SJSA1 (cell line): Measurements from ENCODE around the gene ZDHHC14. TPM values are rescaled to one million over a fixed set of nuclear protein-coding genes. Genes with fewer than 3 reads are reported as not detected.
A peak's percentile ranks its signal among the peaks of the same experiment; 100 is the strongest.
"Not testable (repeated sequence)": the region's sequence is repeated elsewhere in the genome, so short reads cannot be mapped to it uniquely, and the experiment has no call there.

Source experiments
- DNase-seq, 2 experiments: peaks; one replicate each; pipeline ENCODE4 v3.0.0-alpha.2; 2015 to 2020; ENCODE audit warnings: low spot score in 2 of 2, low read depth in 1 of 2
- H3K27ac ChIP-seq: fragments of 250-450 bp; sonication (Bioruptor Pico); 2 replicates; pipeline ENCODE4 v1.5.1; 2020; ENCODE audit warnings: mild to moderate bottlenecking, moderate library complexity
- H3K27me3 ChIP-seq: fragments of 250-450 bp; sonication (Bioruptor Pico); replicated peaks from 2 replicates; pipeline ENCODE4 v1.5.1; 2020; ENCODE audit warnings: mild to moderate bottlenecking, moderate library complexity
- H3K36me3 ChIP-seq: fragments of 250-450 bp; sonication (Bioruptor Pico); 2 replicates; pipeline ENCODE4 v1.5.1; 2020; ENCODE audit warnings: mild to moderate bottlenecking
- H3K4me1 ChIP-seq: fragments of 250-450 bp; sonication (Bioruptor Pico); replicated peaks from 2 replicates; pipeline ENCODE4 v1.6.1; 2021; ENCODE audit warnings: mild to moderate bottlenecking
- H3K4me3 ChIP-seq: fragments of 250-450 bp; sonication (Bioruptor Pico); 2 replicates; pipeline ENCODE4 v1.5.1; 2020; ENCODE audit warnings: mild to moderate bottlenecking
- H3K9me3 ChIP-seq: fragments of 250-450 bp; sonication (Bioruptor Pico); replicated peaks from 2 replicates; pipeline ENCODE4 v1.5.1; 2020; ENCODE audit warnings: mild to moderate bottlenecking
- total RNA-seq: library from RNA; depleted of rRNA; stranded (reverse); fragments of >200 nt; shearing (Covaris generic); gene quantifications from 2 replicates; pipeline ENCODE4 v1.2.3, GENCODE V29; 2014

Gene ZDHHC14
- total RNA-seq, 1 experiment from 2014 or later, result 8.4 TPM

DNA sequence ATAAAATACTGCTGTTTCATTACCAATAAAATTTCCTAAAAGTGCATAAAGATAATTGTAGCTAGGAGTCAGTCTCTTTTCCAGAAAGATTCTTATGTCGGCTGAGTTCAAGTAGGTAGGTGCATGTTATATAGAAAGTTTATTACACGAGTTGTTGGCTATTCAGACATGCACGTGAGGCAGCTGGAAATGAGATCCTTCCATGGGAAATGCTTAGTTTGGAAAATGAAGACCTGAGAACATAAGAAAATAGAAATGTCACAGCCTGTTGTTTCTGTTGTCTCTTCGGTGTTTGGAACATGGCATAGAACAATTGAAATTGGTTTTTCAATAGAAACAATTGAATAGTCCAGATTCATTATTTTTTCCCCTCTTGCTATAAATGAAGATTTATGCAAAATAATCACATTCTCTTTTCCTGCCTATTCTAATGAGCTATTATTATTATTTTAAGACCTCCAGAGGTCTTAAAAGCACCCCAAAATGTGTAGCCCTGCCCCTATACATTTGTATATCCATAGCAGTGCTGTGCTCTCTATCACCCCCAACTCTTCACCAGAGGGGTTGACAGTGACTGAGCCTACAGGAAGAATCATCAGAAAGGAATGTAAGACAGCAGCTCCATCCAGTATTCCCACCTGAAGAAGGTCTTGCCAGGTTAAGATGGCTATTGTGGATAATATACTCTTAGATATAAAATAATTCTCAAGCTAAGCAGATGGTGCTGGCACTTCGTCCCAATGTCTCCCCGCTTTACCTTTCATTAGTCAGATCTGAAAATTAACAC lies 82.2 kb downstream of the ZDHHC14 start:
- DNase-seq, result no peak
- Histone ChIP-seq H3K27me3 (no peaks in the 10 kb centered on the region), H3K4me3 (no peak overlapping the region), H3K4me1 (peaks cover 63% of the 10 kb centered on the region), H3K9me3 (no peaks in the 10 kb centered on the region), H3K27ac (no peak overlapping the region), H3K36me3 (no peaks in the 10 kb centered on the region)

DNA sequence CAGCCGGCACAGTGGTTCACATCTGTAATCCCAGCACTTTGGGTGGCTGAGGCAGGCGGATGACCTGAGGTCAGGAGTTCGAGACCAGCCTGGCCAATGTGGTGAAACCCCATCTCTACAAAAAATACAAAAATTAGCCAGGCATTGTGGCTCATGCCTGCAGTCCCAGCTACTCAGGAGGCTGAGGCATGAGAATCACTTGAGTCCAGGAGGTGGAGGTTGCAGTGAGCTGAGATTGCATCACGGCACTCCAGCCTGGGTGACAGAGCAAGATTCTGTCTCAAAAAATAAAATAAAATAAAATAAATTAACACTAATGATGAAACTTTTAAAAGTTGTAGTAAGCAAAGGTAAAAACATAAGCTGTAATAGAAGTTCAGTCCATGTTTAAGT lies 82.7 kb downstream of the ZDHHC14 start:
- not testable (repeated sequence) for H3K36me3 ChIP-seq, H3K9me3 ChIP-seq, H3K4me3 ChIP-seq, H3K27ac ChIP-seq, DNase-seq, H3K27me3 ChIP-seq
- peaks cover 63% of the 10 kb centered on the region for H3K4me1 ChIP-seq

DNA sequence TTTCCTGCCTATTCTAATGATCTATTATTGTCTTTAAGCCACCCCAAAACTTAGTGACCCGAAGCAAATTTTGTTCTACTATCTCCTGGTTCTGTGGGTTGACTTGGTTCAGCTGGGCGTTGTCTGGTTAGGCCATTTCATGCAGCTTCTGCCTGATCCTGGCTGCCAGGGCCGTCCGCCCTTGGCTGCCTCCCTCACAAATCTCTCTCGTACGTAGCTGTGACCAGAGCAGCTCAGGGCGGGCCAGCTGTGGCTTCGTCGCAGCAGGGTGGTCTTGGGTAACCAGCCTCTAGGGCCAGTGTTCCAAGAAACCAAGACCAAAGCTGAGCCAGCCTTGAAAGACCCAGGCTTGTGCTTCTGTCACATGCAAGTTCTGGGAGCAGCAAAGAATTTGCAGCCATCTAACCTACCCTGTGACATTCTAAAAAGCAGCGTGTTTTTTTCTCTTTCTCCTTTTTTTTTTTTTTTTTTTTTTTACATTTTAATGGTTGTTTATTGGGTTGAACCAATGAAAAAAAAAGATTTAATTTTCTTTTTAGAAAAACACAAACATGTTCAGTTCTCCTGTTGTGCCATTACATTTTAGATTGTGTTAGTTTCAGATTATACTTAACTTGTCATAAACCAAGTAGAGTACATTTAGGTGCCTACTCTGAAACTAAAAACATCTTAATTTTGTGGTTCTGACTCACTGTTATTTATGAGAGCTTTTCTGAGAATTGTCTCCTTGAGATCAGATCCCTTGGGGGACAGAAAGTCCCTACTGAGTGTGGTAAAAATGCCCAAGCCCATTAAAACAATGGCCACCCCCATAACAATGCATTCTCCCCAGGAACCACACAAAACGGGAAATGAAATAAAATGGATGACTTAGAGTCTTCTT lies 83.9 kb downstream of the ZDHHC14 start:
- H3K27me3 ChIP-seq, result no peaks in the 10 kb centered on the region
- H3K4me1 ChIP-seq, result peaks cover 54% of the 10 kb centered on the region
- H3K36me3 ChIP-seq, result no peaks in the 10 kb centered on the region
- H3K9me3 ChIP-seq, result no peaks in the 10 kb centered on the region
- DNase-seq, result peak in 1 of 2 experiments; percentile 54
- no peak overlapping the region for H3K4me3 ChIP-seq
- peak overlapping the region; percentile 38 for H3K27ac ChIP-seq

DNA sequence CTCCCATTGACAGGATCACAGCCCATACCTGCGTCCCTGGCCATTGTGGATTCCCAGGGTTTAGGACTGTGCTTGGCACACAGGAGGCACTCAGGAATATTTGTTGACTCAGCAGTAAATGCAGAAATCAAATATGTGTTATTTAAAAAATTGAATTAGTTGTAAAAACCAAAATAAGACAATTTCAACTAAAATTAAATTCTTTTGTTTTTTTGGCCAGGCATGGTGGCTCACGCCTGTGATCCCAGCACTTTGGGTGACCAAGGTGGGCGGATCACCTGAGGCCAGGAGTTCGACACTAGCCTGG lies 85.3 kb downstream of the ZDHHC14 start:
- no peak for DNase-seq
- Histone ChIP-seq H3K36me3 (no peaks in the 10 kb centered on the region), H3K4me1 (peaks cover 40% of the 10 kb centered on the region), H3K27me3 (no peaks in the 10 kb centered on the region), H3K4me3 (no peak overlapping the region), H3K9me3 (no peaks in the 10 kb centered on the region), H3K27ac (no peak overlapping the region)

DNA sequence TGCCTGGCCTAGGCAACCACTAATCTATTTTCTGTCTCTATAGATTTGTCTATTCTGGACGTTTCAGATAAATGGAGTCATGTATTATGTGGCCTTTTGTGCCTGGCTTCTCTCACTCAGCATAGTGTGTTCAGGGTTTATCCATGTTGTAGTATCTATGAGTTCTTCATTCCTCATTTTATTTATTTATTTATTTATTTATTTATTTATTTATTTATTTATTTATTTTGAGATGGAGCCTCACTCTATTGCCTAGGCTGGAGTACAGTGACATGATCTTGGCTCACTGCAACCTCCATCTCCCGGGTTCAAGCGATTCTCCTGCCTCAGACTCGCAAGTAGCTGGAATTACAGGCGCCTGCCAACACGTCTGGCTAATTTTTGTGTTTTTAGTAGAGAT lies 86.3 kb downstream of the ZDHHC14 start:
- not testable (repeated sequence) for H3K27ac ChIP-seq, DNase-seq, H3K4me3 ChIP-seq, H3K27me3 ChIP-seq, H3K9me3 ChIP-seq, H3K36me3 ChIP-seq
- H3K4me1 ChIP-seq, result peaks cover 29% of the 10 kb centered on the region

DNA sequence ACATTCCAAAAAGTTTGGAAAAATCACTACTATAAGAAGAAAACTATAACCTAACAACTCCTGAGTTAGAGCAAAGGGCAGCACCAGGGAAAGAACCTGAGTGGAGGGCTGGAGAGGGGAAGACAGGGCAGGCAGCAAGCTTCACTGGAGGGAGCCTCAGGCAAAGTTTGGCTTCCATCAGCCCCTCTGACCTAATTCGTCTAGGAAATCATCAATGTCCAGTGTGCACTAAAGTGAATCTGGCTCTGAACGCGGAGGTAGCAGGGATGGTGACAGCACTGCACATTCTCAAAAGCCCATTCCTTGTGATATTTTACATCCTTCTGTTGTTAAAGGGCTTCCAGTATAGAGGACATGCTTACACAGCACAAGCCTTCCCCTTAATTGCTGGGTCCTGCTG lies 87.1 kb downstream of the ZDHHC14 start:
- Histone ChIP-seq H3K4me3 (no peak overlapping the region), H3K27me3 (no peaks in the 10 kb centered on the region), H3K4me1 (peaks cover 22% of the 10 kb centered on the region), H3K27ac (no peak overlapping the region), H3K9me3 (no peaks in the 10 kb centered on the region), H3K36me3 (no peaks in the 10 kb centered on the region)
- DNase-seq, result no peak

DNA sequence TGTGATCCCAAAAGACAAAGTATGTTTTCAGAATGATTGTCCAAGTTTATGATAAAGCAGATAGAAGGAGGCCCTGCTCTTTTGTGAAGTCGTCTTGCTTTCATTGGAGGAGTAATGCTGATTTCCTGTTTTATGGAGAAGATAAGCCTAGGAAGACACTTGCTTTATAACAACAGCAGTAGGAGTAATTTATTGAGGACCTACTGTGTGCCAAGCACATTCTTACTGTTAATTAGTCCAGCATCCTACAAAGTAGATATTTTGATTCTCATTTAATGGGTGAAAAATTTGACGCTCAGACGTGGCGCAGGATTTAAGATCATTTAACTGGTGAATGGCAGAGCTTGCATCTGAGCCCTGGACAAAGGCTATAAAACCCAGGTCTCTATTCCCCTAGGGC lies 87.6 kb downstream of the ZDHHC14 start:
- Histone ChIP-seq H3K36me3 (no peaks in the 10 kb centered on the region), H3K27me3 (no peaks in the 10 kb centered on the region), H3K4me3 (no peak overlapping the region), H3K27ac (no peak overlapping the region), H3K9me3 (no peaks in the 10 kb centered on the region), H3K4me1 (peaks cover 17% of the 10 kb centered on the region)
- no peak for DNase-seq

DNA sequence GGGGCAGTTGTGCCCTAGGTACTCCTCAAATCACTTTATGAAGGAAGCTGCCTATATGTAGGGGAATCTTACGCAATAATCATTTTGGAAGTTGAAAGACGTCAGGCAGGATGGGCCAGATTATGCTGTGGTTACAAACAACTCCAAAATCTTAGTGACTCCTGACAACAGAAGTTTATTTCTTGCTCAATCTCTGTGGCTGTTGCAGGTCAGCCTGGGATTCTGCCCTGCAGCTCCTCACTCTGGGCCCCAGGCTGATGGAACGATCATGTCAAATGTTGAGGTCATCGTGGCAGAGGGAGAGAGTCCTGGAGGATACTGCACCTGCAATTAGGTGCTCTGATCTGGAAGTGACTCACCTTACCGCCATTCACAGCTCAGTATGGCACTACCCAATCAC lies 88.4 kb downstream of the ZDHHC14 start:
- Histone ChIP-seq H3K36me3 (no peaks in the 10 kb centered on the region), H3K4me3 (no peak overlapping the region), H3K27me3 (no peaks in the 10 kb centered on the region), H3K27ac (no peak overlapping the region), H3K4me1 (peaks cover 14% of the 10 kb centered on the region), H3K9me3 (no peaks in the 10 kb centered on the region)
- DNase-seq, result no peak

DNA sequence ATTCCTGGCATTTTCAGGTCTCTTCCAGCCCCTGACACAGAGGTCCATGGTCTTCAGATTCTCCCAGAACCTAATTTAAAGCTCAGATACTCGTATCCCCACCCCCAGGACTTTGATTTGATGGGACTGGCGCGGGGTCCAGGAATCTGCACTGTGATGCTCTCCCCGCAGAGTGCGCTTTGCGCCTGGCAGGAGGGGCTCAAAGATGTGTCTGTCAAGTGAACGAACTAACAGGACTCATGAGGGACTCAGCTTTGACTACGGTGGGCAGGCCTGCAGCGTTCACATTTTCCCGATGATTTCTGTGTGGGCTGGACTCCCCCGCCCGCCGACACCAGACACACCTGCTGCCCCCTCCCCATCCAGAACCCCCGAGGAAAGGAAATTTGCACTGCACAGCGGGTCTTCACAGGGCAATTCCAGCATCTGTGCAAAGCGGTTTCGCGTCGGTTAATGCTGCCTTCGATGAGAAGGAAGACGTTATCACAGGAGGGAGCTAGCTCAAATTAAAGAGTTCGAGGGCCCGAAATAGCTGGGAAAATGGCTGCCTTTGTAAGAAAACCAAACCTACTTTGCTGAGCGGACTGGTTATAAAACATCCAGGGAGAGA lies 90.2 kb downstream of the ZDHHC14 start:
- Histone ChIP-seq H3K4me3 (no peak overlapping the region), H3K36me3 (no peaks in the 10 kb centered on the region), H3K27me3 (no peaks in the 10 kb centered on the region), H3K4me1 (no peaks in the 10 kb centered on the region), H3K9me3 (no peaks in the 10 kb centered on the region), H3K27ac (no peak overlapping the region)
- no peak for DNase-seq

DNA sequence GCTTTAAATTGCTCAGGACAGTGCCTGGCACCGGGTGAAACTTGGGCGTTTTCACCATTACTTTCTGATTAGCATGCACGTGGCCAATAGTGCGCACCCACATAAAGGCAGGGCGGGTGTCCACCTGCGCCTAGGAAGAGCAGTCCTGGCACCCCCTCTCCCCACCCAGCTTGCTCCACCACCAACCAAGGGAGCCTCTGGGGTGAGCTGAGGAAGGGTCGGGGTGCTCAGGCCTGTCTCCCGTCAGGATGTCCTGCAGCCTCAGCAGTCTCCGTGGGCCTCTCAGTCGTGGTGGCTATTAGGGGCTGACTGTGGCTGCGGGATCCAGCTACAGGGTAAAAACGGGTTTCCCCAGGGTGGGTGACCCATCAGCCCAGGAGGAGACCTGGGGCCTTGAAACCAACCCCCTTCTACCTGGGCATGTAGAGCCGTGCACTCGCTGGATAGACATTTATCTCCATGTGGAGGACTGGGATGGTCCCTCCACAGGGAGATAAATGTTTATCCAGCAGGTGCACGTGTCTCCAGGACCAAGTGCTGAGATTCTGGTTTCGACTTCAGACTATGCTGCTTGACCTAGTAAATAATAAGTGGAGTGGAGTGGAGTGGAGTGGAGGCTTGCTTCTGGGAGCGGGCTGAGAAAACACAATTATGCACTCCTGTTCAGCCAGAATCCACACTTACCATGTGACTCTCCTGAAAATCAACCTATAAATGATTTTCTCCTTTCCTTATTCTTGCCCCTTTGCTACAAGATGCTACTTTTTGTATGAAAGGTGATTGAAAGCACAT lies 91.1 kb downstream of the ZDHHC14 start:
- DNase-seq, result no peak
- no peaks in the 10 kb centered on the region for H3K27me3 ChIP-seq

DNA sequence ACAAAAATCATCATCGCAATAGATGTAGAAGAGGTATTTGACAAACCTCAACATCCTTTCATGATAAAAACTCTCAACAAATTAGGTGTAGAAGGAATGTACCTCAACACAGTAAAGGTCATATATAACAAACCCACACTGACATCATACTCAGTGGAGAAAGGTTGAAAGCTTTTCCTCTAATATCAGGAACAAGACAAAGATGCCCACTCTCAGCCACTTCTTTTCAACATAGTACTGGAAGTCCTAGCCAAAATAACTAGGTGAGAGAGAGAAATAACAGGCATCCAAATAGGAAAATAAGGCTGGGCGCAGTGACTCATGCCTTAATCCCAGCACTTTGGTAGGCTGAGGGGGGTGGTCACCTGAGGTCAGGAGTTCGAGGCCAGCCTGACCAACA lies 95.8 kb downstream of the ZDHHC14 start:
- Histone ChIP-seq H3K9me3 (no peaks in the 10 kb centered on the region), H3K27me3 (no peaks in the 10 kb centered on the region), H3K36me3 (no peaks in the 10 kb centered on the region), H3K4me3 (no peak overlapping the region), H3K27ac (no peak overlapping the region), H3K4me1 (no peaks in the 10 kb centered on the region)
- DNase-seq, result no peak

More for the DNA sequence above, 91.1 kb downstream of the ZDHHC14 start:
- no peak overlapping the region for H3K4me3 ChIP-seq
- H3K9me3 ChIP-seq, result no peaks in the 10 kb centered on the region
- H3K27ac ChIP-seq, result no peak overlapping the region
- H3K4me1 ChIP-seq, result no peaks in the 10 kb centered on the region
- no peaks in the 10 kb centered on the region for H3K36me3 ChIP-seq

DNA sequence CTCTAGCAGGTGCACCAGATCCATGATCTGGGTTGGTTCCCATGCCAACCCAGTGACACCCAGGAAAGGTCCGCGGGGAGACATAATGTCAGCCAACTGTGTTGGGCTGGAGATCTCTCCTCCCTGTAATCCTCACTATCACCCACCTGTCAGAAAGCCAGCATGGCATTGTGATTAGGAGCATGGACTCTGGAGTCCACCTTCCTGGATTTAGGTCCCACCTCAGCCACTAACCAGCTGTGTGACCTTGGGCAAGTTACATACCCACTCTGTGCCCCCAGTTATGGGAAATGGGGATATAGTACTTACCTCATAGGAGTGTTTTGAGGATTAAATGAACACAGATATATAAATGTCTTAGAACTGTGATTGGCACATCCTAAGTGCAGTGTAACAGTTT lies 97.9 kb downstream of the ZDHHC14 start:
- no peaks in the 10 kb centered on the region for H3K27me3 ChIP-seq
- DNase-seq, result no peak
- no peaks in the 10 kb centered on the region for H3K36me3 ChIP-seq
- H3K4me1 ChIP-seq, result no peaks in the 10 kb centered on the region
- no peak overlapping the region for H3K4me3 ChIP-seq
- H3K27ac ChIP-seq, result no peak overlapping the region
- no peaks in the 10 kb centered on the region for H3K9me3 ChIP-seq

DNA sequence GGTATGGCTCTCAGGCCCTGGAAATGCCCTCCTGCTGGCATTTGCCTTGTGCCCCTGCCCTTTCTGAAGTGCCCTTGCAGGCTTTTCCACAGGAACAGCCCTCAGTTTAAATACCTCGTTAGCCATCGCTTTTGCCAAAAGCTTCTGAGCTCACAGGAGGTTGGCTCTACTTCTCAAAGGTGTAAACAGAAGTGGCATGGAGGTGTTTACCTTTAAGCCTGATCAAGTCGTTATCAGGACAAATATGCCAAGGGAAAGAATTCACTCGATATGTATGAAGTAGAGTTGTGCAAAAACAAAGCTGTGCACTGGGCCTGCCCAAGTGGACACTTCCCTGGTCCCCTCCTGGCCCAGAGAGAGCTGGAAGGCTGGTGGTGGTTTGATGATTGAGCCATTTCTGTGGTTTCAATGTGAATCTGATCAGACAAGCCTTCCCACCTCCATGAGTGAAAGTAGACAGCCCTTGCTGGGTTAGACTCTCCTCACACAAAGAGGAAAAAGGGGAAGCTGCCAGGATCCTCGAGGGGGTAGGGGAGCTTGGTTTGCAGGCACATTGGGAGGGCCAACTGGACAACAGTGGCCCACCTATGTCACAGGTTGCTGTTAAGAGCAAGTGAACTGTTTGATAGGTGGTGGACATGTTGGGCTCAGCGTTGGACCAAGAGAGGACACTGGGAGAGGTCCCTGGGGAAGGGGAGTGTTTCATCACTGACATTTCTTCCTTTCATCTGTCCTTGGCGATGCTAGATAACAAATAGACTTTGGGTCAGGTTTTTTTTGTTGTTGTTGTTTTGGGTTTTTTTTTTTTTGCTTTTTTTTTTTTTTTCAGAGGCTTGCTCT lies 98.7 kb downstream of the ZDHHC14 start:
- Histone ChIP-seq H3K4me3 (no peak overlapping the region), H3K36me3 (no peaks in the 10 kb centered on the region), H3K27me3 (no peaks in the 10 kb centered on the region), H3K27ac (no peak overlapping the region), H3K4me1 (no peaks in the 10 kb centered on the region), H3K9me3 (no peaks in the 10 kb centered on the region)
- no peak for DNase-seq
